Stimulated activated CD8-positive, alpha-beta memory T cell treated with anti-CD3 and anti-CD28 coated beads, Interleukin-15, amount 100 ng/mL, for 4 hours (primary cell): ENCODE results near the gene MAML2.

Experiments
- DNase-seq, 2 donors: peaks; one replicate each; pipeline ENCODE4 v3.0.0-alpha.2; 2020; ENCODE audit warnings: low read depth in 2 of 2

Gene MAML2

DNA sequence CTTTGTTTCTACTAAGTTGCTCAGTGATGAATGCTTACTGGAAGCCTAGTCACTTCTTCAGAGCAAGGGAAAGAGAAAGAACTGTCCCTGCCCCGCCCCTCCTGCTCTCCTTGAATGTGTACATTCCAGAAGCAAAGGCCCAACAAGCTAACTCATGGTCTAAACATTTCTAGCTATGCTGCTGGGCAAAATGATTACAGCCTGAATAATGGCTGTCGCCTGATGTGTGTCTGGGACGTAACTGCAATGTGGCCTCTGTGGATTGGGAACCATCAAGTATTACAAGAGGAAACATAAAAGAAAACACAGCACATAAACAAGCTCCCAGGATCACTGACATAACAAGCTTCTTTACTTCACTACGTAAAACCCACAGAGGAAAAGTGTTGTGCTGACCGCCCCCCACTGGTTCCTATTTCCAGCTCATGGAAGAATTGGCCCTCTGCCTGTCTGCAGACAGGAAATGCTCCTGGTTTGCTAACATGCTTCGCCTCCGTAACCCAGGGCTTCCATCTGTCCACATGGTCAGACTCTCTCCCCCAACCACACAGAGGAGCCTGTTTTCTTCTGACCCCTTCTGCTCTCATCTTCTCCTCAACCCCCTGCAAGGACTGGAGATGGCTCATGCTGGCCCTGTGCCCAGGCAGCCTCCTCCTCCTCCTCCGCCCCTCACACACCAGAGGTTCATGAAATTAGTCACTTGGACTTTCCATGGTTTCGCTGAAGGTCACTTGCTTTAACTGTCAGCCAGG, 187.2 kb downstream of the MAML2 start:
- DNase-seq, result peak; percentile 33

- no peak for DNase-seq
These were observed 188.0 kb downstream of the MAML2 start for GRCh38 chr11:96154802-96155520.

DNA sequence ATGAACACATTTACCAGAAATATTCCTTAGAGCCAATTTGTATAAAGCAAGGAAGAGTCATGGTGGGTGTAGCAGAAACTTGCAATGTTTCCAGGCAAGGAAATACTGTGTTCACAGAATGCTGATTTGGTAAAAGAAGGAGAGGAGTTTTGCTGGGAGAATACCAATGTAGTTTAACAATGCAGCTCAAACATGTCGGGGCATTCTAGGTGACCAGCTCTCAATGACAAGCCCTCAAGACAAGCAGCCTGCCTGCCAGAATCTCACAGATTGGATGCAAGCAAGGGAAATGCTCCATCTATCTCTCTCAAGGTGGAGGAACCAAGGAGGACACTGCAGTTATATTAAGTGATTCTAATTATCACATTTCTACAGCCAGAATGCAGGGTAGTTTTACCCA, 190.4 kb downstream of the MAML2 start:
- DNase-seq, result no peak

DNA sequence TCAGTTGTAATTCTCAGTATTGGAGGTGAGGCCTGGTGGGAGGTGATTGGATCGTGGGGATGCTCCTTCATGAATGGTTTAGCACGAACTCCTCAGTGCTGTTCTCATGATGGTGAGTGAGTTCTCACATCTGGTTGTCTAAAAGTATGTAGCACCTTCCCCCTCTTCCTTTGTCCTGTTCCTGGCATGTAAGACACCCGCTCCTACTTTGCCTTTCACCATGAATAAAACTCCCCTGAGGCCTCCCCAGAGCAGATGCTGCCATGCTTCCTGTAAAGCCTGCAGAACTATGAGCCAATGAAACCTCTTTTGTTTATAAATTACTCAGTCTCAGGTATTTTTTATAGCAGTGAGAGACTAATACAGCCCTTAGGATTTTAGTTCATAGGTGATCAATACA, 191.5 kb downstream of the MAML2 start:
- DNase-seq, result no peak

- no peak for DNase-seq
These were observed 192.4 kb downstream of the MAML2 start for GRCh38 chr11:96150609-96151008.

DNA sequence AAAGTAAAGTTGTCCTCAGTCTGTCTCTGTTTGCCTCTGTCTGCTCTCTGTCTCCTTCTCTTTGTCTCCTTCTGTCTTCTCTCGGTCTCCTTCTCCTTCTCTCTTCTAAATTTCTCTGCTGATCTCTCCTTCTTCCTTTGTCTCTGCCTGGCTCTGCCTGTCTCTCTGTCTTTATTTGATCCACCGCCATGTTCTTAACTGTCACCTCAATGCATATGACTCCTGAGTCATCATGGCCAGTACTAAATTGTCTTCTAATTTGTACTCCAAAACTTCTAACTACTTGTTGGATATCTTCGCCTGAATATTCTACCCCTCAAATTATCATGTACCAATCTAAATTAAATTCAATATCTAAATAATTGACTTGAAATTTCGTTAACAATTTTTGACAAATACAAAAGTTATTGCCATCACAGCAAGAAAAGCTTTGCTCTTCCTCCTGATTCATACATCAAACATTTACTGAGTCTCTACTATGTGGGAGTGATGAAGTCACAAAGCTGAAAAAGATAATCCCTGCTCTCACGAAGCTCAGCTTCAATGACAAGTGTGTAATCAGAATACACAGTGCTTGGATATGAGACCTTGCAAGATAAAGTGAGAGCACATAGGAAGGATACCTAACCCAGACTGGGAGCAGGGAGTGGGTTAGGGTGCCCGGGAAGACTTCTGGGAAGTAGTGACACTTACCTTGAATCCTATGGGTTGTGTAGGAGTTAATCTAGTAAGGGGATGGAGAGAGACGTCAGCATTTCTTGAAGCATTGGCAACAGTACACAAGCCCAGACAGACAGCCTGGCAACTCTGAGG, 193.0 kb downstream of the MAML2 start:
- no peak for DNase-seq

DNA sequence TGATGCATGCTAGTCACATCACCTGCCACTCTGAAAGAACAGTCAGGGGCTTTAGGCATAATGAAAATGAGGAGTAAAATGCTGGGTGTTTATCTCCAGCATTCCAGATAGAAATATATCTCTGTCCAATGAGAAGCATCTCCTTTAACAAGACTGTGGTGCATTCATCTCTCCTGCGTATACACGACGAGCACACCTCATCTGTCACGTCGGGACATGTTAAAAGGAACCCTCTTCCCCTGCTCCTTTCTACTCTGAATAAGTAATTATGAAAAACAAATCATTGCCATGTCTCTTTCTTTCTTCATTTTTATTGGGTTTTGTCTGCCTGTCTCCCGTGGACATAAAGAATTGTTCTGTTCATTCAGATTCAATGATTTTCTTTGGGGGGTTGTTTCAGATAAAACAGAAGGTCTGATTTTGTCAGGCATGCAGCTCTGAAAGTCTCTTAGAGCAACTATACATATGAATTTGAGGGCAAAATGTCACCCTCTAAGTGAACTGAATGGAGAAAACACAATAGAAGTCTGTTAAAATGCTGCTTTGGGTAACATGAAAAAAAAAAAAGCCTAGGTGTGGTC, 195.0 kb downstream of the MAML2 start:
- DNase-seq, result no peak

- DNase-seq, result no peak
These were observed 195.8 kb downstream of the MAML2 start for GRCh38 chr11:96147186-96147585.

GRCh38 chr11:96146765-96147164, 196.2 kb downstream of the MAML2 start:
- no peak for DNase-seq

DNA sequence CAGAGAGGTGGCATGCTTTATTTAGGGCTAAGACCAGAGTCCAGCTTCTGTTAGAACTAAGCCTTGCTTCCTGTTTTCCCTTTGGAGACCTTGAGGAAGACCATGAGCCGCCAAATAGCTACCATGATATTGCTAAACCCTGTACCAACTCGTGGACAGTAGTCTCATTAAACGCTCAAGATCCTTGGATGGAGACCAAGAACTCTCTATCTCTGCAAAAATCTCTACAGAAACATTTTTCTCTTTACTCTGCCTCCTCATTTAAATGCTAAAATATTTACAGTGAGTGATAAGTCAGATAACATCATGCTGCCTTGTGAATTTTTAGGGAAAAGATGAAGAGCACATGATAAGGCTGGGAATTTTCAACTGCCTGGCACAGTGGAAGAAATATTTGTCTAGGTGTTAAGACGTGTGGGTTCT, 197.8 kb downstream of the MAML2 start:
- DNase-seq, result no peak

GRCh38 chr11:96144553-96144952, 198.4 kb downstream of the MAML2 start:
- DNase-seq, result no peak

DNA sequence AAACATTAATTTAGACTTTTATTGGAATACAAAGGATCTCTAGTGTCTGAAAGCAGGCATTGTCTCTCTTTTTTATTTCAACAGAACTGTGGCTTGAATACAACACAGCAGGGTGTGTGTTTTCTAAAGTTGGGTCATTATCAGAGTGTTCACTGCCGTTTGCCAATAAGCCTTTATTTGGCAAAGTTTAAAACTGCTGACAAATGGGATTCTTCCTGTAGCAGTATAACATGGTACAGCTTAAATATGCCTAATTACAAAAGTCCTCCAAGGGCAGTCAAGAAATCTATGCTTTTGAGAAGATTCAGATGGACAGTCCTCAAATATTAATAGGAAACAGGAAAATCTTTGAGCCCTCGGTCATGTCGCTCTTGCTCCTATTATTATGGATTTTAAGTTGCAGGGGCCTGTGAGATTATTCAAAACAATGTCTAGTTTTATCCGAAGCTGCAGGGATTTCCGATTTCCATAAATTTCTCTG, 199.9 kb downstream of the MAML2 start:
- no peak for DNase-seq

DNA sequence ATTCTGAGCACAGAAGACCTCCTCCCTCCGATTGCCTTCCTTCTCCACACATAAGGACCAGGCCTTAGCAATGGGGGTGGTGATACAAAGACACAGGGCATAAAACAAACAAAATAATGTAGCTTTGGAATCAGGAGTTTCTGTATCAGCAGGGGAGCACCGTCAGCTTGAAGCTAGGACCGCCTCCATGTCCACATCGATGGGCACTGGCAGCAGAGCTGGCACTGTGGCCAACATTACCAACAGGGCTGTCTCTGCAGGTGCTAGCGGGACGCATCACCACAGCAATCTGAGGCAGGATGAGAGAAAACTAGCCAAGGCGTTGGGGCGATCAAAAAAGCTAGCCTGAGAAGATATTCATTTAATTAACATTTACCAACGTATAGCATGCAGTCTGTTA, 201.4 kb downstream of the MAML2 start:
- no peak for DNase-seq

GRCh38 chr11:96139691-96140090, 203.3 kb downstream of the MAML2 start:
- no peak for DNase-seq

DNA sequence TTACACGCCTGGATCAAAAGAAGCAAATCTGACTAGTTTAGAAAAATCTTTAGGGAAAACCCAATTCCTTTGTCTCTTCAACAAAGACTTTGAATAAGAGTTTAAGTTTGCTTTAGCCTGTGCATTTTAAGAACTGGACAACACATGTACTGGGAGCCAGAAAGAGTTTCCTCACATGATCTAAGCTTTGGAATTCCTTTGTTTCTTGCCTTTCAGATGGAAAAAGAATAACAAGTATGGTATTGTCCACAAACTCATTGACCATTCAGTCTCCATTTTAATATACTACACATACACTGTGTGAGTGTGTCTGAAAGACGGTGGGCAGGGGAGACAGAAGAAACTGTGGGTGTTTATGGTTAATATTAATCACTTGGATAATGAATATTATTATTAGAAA, 205.6 kb downstream of the MAML2 start:
- DNase-seq, result no peak

GRCh38 chr11:96136613-96137298, 206.2 kb downstream of the MAML2 start:
- DNase-seq, result no peak

DNA sequence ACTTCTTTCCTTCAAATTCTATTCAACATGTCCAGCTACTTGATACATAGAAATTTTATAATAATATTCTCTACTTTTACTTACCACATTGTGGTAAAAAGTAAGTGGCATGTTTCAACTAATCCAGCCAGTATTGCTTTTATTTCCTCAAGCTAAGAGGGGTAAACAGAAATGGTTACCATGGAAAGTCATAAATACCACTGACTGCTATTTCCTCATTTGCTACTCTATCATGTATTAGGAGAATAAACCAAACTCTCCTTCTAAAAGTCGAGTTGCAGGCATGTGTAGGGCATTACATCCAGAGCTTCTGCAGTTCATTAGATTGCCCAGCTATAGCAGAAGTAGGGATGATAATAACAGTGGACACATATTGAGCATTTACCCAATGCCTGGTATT, 208.4 kb downstream of the MAML2 start:
- DNase-seq, result no peak

DNA sequence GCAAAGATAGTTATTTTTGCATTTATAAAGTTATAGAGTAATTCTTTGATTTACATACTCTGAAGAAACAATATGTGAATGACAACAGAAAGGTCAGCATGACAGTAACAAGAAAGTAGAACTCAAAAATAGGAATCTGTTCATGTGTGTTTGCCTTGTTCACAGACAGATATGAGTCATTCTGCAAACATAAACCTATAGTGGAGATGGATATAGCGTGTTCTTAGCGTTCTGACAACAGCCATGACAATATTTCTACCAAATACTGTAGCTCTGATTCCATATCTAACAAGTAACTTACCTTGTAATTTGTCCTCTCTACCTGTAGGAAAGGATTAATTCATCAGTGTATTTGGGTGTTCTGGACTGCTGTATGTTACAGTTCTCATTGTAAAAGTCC, 210.6 kb downstream of the MAML2 start:
- DNase-seq, result no peak

- DNase-seq, result no peak
These were observed 212.9 kb downstream of the MAML2 start for GRCh38 chr11:96130061-96130620.

DNA sequence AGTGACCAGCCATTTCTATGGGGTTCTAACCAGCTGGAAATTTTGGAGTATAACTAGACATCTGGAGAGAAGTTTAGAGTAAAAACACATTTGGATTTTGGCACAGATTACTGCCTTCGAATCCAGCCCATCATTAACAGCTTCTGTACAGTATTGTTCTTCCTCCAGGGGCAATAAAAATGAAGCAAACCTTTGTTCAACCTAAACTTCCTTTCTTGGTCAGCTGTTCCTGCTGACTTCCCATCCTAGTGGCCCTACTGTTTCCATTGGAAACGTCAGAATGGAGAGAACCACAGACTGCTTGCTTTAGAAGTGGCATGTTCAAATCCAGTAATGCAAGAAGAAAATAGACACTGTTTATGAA, 215.4 kb downstream of the MAML2 start:
- DNase-seq, result no peak

GRCh38 chr11:96126917-96127595, 215.9 kb downstream of the MAML2 start:
- no peak for DNase-seq
